ENCODE measurements around the gene RDH13.

DNA sequence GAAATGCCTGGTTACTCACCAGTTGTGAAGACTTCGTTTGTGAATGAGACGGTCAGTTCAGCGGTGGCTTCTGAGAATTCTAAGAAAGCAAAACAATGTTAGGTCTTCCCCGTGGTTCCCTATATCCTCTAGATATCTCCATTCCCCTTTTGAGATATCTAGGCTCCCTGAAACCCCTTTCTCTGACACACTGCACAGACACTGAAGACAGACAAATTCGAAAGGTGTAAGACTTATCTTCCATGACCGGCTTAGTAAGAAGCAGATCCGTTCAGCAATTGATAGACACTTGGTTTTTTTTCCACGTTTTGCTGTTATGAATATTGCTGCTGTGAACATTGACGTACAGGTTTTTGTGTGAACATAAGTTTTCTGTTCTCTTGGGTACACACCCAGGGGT, 44.3 kb downstream of the RDH13 start:
- TF ChIP-seq, protein P1, sequence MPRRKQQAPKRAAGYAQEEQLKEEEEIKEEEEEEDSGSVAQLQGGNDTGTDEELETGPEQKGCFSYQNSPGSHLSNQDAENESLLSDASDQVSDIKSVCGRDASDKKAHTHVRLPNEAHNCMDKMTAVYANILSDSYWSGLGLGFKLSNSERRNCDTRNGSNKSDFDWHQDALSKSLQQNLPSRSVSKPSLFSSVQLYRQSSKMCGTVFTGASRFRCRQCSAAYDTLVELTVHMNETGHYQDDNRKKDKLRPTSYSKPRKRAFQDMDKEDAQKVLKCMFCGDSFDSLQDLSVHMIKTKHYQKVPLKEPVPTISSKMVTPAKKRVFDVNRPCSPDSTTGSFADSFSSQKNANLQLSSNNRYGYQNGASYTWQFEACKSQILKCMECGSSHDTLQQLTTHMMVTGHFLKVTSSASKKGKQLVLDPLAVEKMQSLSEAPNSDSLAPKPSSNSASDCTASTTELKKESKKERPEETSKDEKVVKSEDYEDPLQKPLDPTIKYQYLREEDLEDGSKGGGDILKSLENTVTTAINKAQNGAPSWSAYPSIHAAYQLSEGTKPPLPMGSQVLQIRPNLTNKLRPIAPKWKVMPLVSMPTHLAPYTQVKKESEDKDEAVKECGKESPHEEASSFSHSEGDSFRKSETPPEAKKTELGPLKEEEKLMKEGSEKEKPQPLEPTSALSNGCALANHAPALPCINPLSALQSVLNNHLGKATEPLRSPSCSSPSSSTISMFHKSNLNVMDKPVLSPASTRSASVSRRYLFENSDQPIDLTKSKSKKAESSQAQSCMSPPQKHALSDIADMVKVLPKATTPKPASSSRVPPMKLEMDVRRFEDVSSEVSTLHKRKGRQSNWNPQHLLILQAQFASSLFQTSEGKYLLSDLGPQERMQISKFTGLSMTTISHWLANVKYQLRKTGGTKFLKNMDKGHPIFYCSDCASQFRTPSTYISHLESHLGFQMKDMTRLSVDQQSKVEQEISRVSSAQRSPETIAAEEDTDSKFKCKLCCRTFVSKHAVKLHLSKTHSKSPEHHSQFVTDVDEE (CRISPR knock-in tag; IDR thresholded peaks at IDR 0.05) = no peak
- TF ChIP-seq TCF4 (CRISPR knock-in tag; IDR thresholded peaks at IDR 0.05; ENCODE audit: borderline replicate concordance) (no peak), ZFP3 (CRISPR knock-in tag; IDR thresholded peaks at IDR 0.05) (no peak), BACH2 (CRISPR knock-in tag; IDR thresholded peaks at IDR 0.05; ENCODE audit: borderline replicate concordance) (no peak), ARNTL (CRISPR knock-in tag; IDR thresholded peaks at IDR 0.05; ENCODE audit: borderline replicate concordance, low read depth) (no peak), ESRRG (CRISPR knock-in tag; IDR thresholded peaks at IDR 0.05) (no peak), RARB (CRISPR knock-in tag; IDR thresholded peaks at IDR 0.05) (no peak), ZFP30 (CRISPR knock-in tag; IDR thresholded peaks at IDR 0.05) (no peak), ZC3H10 (CRISPR knock-in tag; IDR thresholded peaks at IDR 0.05) (no peak)
- TF ChIP-seq, protein P2, sequence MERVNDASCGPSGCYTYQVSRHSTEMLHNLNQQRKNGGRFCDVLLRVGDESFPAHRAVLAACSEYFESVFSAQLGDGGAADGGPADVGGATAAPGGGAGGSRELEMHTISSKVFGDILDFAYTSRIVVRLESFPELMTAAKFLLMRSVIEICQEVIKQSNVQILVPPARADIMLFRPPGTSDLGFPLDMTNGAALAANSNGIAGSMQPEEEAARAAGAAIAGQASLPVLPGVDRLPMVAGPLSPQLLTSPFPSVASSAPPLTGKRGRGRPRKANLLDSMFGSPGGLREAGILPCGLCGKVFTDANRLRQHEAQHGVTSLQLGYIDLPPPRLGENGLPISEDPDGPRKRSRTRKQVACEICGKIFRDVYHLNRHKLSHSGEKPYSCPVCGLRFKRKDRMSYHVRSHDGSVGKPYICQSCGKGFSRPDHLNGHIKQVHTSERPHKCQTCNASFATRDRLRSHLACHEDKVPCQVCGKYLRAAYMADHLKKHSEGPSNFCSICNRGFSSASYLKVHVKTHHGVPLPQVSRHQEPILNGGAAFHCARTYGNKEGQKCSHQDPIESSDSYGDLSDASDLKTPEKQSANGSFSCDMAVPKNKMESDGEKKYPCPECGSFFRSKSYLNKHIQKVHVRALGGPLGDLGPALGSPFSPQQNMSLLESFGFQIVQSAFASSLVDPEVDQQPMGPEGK (CRISPR knock-in tag; IDR thresholded peaks at IDR 0.05; ENCODE audit: borderline replicate concordance) = no peak

All from SK-N-SH treated with all-trans-retinoic acid at 6 μM for 48 hours (cell line).